GM23338 (cell line): ENCODE measurements around the gene MYCN. TPM values are rescaled to one million over a fixed set of nuclear protein-coding genes. Genes with fewer than 3 reads are reported as not detected.

Experiments used
- ATAC-seq: fragments of 200-7000 bp; cut with Tn5 transposase; 3 replicates; pipeline ENCODE4 v1.9.1; 2020
- DNase-seq: peaks from one replicate; pipeline ENCODE4 v3.0.0-alpha.2; 2015; ENCODE audit warnings: low spot score
- H2AFZ ChIP-seq: fragments of 200-600 bp; sonication (generic); 2 replicates; pipeline ENCODE4 v1.8.0; 2016; ENCODE audit warnings: antibody characterized with exemption, mild to moderate bottlenecking, moderate library complexity
- H3F3A ChIP-seq: fragments of 200-600 bp; sonication (generic); replicated peaks from 2 replicates; pipeline ENCODE4 v1.8.0; 2017; ENCODE audit warnings: antibody characterized with exemption, mixed run types, low read depth
- H3K27ac ChIP-seq: fragments of 200-600 bp; sonication (generic); 2 replicates; pipeline ENCODE4 v1.6.1; 2016; ENCODE audit warnings: low read depth
- H3K27me3 ChIP-seq: fragments of 200-600 bp; sonication (generic); 2 replicates; pipeline ENCODE4 v1.8.0; 2016; ENCODE audit warnings: mild to moderate bottlenecking, mixed run types, moderate library complexity; ENCODE audit not compliant: insufficient read depth
- H3K36me3 ChIP-seq: fragments of 200-600 bp; sonication (generic); 2 replicates; pipeline ENCODE4 v1.8.0; 2016; ENCODE audit warnings: mild to moderate bottlenecking; ENCODE audit not compliant: insufficient read depth
- H3K4me1 ChIP-seq: fragments of 200-600 bp; sonication (generic); 2 replicates; pipeline ENCODE4 v1.8.0; 2016; ENCODE audit warnings: mild to moderate bottlenecking, moderate library complexity; ENCODE audit not compliant: insufficient read depth
- H3K4me2 ChIP-seq: fragments of 200-600 bp; sonication (generic); 2 replicates; pipeline ENCODE4 v1.7.1; 2017; ENCODE audit warnings: mixed run types
- H3K4me3 ChIP-seq: fragments of 200-600 bp; sonication (generic); 2 replicates; pipeline ENCODE4 v1.6.1; 2016; ENCODE audit warnings: mixed run types
- H3K79me2 ChIP-seq: fragments of 200-600 bp; sonication (generic); replicated peaks from 2 replicates; pipeline ENCODE4 v1.8.0; 2017; ENCODE audit warnings: mild to moderate bottlenecking; ENCODE audit not compliant: insufficient read depth
- H3K9me2 ChIP-seq: fragments of 200-600 bp; sonication (generic); 2 replicates; pipeline ENCODE4 v1.8.0; 2017; ENCODE audit not compliant: insufficient read depth
- H4K20me1 ChIP-seq: fragments of 200-600 bp; sonication (generic); replicated peaks from 2 replicates; pipeline ENCODE4 v1.8.0; 2017; ENCODE audit warnings: mild to moderate bottlenecking; ENCODE audit not compliant: insufficient read depth
- H3K27ac Mint-ChIP-seq: 2 replicates; pipeline ENCODE4 v1.8.0; 2020; ENCODE audit warnings: inconsistent platforms, mild to moderate bottlenecking, moderate library complexity, mixed read lengths
- H3K27me3 Mint-ChIP-seq: 3 replicates; pipeline ENCODE4 v1.8.0; 2022; ENCODE audit warnings: low read depth, mild to moderate bottlenecking, moderate library complexity, mixed read lengths, inconsistent platforms; ENCODE audit not compliant: insufficient read depth, poor library complexity
- H3K36me3 Mint-ChIP-seq: 3 replicates; pipeline ENCODE4 v1.8.0; 2021; ENCODE audit warnings: low read depth, mild to moderate bottlenecking, inconsistent platforms, moderate library complexity, mixed read lengths
- H3K4me1 Mint-ChIP-seq: 3 replicates; pipeline ENCODE4 v1.8.0; 2020; ENCODE audit warnings: mild to moderate bottlenecking, inconsistent platforms, mixed read lengths
- H3K4me3 Mint-ChIP-seq: 3 replicates; pipeline ENCODE4 v1.8.0; 2021; ENCODE audit warnings: moderate library complexity, mild to moderate bottlenecking, inconsistent platforms, mixed read lengths
- H3K9me3 Mint-ChIP-seq: 3 replicates; pipeline ENCODE4 v1.8.0; 2020; ENCODE audit warnings: moderate library complexity, mild to moderate bottlenecking, inconsistent platforms, mixed read lengths
- CREB1 ChIP-seq: fragments of 250-450 bp; sonication (Bioruptor Pico); IDR thresholded peaks from 2 replicates; pipeline ENCODE4 v1.5.0; 2020; ENCODE audit warnings: low read depth, mild to moderate bottlenecking, moderate library complexity
- EZH2 ChIP-seq: fragments of 200-600 bp; sonication (generic); IDR thresholded peaks from one replicate; pipeline ENCODE4 v1.8.0; 2017; ENCODE audit warnings: antibody characterized with exemption, mild to moderate bottlenecking, low read depth; ENCODE audit not compliant: unreplicated experiment
- EZH2phosphoT487 ChIP-seq: fragments of 200-600 bp; sonication (generic); IDR thresholded peaks from one replicate; pipeline ENCODE4 v1.8.1; 2018; ENCODE audit warnings: antibody characterized with exemption; ENCODE audit not compliant: unreplicated experiment
- JUNB ChIP-seq: IDR thresholded peaks from one replicate; pipeline ENCODE4 v1.6.1; 2016; ENCODE audit warnings: antibody characterized with exemption; ENCODE audit not compliant: unreplicated experiment
- NANOG ChIP-seq: IDR thresholded peaks from 2 replicates; pipeline ENCODE4 v1.6.1; 2016; ENCODE audit warnings: antibody characterized with exemption, borderline replicate concordance
- POLR2AphosphoS5 ChIP-seq: IDR thresholded peaks from 2 replicates; pipeline ENCODE4 v1.6.1; 2016; ENCODE audit warnings: antibody characterized with exemption, low read depth
- STAT1 ChIP-seq: IDR thresholded peaks from one replicate; pipeline ENCODE4 v1.6.1; 2016; ENCODE audit warnings: antibody characterized with exemption; ENCODE audit not compliant: unreplicated experiment
- ZNF114 ChIP-seq: fragments of 250-450 bp; sonication (Bioruptor Pico); IDR thresholded peaks from 2 replicates; pipeline ENCODE4 v1.5.0; 2020; ENCODE audit warnings: mild to moderate bottlenecking, moderate library complexity
- ZNF331 ChIP-seq: fragments of 250-450 bp; sonication (Bioruptor Pico); IDR thresholded peaks from 2 replicates; pipeline ENCODE4 v1.5.0; 2020; ENCODE audit warnings: low read depth, mild to moderate bottlenecking, moderate library complexity
- polyA plus RNA-seq: library from polyadenylated mRNA; unstranded; fragments of >200 nt; fragmentation: Nextera tagmentation; extraction: Ambion mirVana; gene quantifications from 2 replicates; pipeline ENCODE4 v1.2.1, GENCODE V29; 2016
- total RNA-seq: library from RNA; depleted of rRNA; stranded (reverse); fragments of >200 nt; shearing (Covaris generic); gene quantifications from 2 replicates; pipeline ENCODE4 v1.2.3, GENCODE V29; 2014
- TF ChIP-seq, protein P1 (sequence below): IDR thresholded peaks from one replicate; pipeline ENCODE4 v1.6.1; 2018; ENCODE audit warnings: antibody characterized with exemption; ENCODE audit not compliant: unreplicated experiment
- TF ChIP-seq, protein P2 (sequence below), 2 experiments: fragments of 200-600 bp in 1 of 2; sonication (generic) in 1 of 2; conservative IDR thresholded peaks; 2 replicates each; pipeline versions ENCODE4 v1.5.1 to v1.6.1; 2016 to 2017; ENCODE audit warnings: antibody characterized with exemption in 2 of 2, low read depth in 2 of 2, mild to moderate bottlenecking in 2 of 2, moderate library complexity in 1 of 2
- TF ChIP-seq, protein P3 (sequence below): fragments of 250-450 bp; sonication (Bioruptor Pico); IDR thresholded peaks from 2 replicates; pipeline ENCODE4 v1.5.0; 2020; ENCODE audit warnings: mild to moderate bottlenecking, moderate library complexity
- TF ChIP-seq, protein P4 (sequence below): IDR thresholded peaks from 2 replicates; pipeline ENCODE4 v1.6.1; 2016; ENCODE audit warnings: antibody characterized with exemption

The MYCN gene
- total and polyA plus RNA-seq, 2 experiments from 2014 or later, result 50.8 to 145 TPM

DNA sequence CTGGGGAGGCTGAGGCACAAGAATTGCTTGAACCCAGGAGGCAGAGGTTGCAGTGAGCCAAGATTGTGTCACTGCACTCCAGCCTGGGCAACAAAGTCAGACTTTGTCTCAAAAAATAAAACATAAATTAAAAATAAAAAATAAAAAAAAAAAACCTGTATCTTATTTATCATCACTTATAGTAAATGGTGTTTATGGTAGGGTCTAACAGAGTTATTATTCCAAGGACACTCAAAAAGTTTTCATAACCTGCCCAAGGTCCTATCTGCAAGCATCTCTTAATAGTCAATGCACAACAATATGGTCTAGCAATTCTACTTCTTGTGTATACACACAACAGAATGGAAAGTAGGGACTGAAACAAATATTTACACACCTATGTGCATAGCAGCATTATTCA, 47.3 kb upstream of the MYCN start:
- H3K79me2 ChIP-seq, result no peaks in the 10 kb centered on the region
- no peaks in the 10 kb centered on the region for H3K36me3 ChIP-seq
- peaks cover 63% of the 10 kb centered on the region for H3K4me1 Mint-ChIP-seq
- H2AFZ ChIP-seq, result no peak overlapping the region
- no peak overlapping the region for H3K27ac Mint-ChIP-seq
- no peak overlapping the region for H3K4me3 Mint-ChIP-seq
- peaks cover 10% of the 10 kb centered on the region for H3K27me3 Mint-ChIP-seq
- H3K36me3 Mint-ChIP-seq, result peaks cover 16% of the 10 kb centered on the region; the same call in 2 of the 3 replicates
- H4K20me1 ChIP-seq, result no peaks in the 10 kb centered on the region
- H3K4me1 ChIP-seq, result peaks cover 49% of the 10 kb centered on the region
- no peak overlapping the region for H3K4me2 ChIP-seq
- no peaks in the 10 kb centered on the region for H3K9me2 ChIP-seq
- no peak for TF ChIP-seq STAT1
- TF ChIP-seq, protein P1, sequence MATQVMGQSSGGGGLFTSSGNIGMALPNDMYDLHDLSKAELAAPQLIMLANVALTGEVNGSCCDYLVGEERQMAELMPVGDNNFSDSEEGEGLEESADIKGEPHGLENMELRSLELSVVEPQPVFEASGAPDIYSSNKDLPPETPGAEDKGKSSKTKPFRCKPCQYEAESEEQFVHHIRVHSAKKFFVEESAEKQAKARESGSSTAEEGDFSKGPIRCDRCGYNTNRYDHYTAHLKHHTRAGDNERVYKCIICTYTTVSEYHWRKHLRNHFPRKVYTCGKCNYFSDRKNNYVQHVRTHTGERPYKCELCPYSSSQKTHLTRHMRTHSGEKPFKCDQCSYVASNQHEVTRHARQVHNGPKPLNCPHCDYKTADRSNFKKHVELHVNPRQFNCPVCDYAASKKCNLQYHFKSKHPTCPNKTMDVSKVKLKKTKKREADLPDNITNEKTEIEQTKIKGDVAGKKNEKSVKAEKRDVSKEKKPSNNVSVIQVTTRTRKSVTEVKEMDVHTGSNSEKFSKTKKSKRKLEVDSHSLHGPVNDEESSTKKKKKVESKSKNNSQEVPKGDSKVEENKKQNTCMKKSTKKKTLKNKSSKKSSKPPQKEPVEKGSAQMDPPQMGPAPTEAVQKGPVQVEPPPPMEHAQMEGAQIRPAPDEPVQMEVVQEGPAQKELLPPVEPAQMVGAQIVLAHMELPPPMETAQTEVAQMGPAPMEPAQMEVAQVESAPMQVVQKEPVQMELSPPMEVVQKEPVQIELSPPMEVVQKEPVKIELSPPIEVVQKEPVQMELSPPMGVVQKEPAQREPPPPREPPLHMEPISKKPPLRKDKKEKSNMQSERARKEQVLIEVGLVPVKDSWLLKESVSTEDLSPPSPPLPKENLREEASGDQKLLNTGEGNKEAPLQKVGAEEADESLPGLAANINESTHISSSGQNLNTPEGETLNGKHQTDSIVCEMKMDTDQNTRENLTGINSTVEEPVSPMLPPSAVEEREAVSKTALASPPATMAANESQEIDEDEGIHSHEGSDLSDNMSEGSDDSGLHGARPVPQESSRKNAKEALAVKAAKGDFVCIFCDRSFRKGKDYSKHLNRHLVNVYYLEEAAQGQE, result no peak
- no peak for TF ChIP-seq EZH2phosphoT487
- TF ChIP-seq ZNF331 (CRISPR knock-in tag), result no peak
- TF ChIP-seq, protein P2, sequence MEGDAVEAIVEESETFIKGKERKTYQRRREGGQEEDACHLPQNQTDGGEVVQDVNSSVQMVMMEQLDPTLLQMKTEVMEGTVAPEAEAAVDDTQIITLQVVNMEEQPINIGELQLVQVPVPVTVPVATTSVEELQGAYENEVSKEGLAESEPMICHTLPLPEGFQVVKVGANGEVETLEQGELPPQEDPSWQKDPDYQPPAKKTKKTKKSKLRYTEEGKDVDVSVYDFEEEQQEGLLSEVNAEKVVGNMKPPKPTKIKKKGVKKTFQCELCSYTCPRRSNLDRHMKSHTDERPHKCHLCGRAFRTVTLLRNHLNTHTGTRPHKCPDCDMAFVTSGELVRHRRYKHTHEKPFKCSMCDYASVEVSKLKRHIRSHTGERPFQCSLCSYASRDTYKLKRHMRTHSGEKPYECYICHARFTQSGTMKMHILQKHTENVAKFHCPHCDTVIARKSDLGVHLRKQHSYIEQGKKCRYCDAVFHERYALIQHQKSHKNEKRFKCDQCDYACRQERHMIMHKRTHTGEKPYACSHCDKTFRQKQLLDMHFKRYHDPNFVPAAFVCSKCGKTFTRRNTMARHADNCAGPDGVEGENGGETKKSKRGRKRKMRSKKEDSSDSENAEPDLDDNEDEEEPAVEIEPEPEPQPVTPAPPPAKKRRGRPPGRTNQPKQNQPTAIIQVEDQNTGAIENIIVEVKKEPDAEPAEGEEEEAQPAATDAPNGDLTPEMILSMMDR (conservative IDR thresholded peaks at IDR 0.05; ENCODE audit: low read depth in 2 of 2), result no peak
- TF ChIP-seq EZH2, result no peak
- TF ChIP-seq CREB1 (CRISPR knock-in tag), result no peak
- TF ChIP-seq NANOG, result no peak
- no peak for TF ChIP-seq POLR2AphosphoS5
- TF ChIP-seq ZNF114 (CRISPR knock-in tag), result no peak
- no peak for TF ChIP-seq JUNB
- TF ChIP-seq, protein P3, sequence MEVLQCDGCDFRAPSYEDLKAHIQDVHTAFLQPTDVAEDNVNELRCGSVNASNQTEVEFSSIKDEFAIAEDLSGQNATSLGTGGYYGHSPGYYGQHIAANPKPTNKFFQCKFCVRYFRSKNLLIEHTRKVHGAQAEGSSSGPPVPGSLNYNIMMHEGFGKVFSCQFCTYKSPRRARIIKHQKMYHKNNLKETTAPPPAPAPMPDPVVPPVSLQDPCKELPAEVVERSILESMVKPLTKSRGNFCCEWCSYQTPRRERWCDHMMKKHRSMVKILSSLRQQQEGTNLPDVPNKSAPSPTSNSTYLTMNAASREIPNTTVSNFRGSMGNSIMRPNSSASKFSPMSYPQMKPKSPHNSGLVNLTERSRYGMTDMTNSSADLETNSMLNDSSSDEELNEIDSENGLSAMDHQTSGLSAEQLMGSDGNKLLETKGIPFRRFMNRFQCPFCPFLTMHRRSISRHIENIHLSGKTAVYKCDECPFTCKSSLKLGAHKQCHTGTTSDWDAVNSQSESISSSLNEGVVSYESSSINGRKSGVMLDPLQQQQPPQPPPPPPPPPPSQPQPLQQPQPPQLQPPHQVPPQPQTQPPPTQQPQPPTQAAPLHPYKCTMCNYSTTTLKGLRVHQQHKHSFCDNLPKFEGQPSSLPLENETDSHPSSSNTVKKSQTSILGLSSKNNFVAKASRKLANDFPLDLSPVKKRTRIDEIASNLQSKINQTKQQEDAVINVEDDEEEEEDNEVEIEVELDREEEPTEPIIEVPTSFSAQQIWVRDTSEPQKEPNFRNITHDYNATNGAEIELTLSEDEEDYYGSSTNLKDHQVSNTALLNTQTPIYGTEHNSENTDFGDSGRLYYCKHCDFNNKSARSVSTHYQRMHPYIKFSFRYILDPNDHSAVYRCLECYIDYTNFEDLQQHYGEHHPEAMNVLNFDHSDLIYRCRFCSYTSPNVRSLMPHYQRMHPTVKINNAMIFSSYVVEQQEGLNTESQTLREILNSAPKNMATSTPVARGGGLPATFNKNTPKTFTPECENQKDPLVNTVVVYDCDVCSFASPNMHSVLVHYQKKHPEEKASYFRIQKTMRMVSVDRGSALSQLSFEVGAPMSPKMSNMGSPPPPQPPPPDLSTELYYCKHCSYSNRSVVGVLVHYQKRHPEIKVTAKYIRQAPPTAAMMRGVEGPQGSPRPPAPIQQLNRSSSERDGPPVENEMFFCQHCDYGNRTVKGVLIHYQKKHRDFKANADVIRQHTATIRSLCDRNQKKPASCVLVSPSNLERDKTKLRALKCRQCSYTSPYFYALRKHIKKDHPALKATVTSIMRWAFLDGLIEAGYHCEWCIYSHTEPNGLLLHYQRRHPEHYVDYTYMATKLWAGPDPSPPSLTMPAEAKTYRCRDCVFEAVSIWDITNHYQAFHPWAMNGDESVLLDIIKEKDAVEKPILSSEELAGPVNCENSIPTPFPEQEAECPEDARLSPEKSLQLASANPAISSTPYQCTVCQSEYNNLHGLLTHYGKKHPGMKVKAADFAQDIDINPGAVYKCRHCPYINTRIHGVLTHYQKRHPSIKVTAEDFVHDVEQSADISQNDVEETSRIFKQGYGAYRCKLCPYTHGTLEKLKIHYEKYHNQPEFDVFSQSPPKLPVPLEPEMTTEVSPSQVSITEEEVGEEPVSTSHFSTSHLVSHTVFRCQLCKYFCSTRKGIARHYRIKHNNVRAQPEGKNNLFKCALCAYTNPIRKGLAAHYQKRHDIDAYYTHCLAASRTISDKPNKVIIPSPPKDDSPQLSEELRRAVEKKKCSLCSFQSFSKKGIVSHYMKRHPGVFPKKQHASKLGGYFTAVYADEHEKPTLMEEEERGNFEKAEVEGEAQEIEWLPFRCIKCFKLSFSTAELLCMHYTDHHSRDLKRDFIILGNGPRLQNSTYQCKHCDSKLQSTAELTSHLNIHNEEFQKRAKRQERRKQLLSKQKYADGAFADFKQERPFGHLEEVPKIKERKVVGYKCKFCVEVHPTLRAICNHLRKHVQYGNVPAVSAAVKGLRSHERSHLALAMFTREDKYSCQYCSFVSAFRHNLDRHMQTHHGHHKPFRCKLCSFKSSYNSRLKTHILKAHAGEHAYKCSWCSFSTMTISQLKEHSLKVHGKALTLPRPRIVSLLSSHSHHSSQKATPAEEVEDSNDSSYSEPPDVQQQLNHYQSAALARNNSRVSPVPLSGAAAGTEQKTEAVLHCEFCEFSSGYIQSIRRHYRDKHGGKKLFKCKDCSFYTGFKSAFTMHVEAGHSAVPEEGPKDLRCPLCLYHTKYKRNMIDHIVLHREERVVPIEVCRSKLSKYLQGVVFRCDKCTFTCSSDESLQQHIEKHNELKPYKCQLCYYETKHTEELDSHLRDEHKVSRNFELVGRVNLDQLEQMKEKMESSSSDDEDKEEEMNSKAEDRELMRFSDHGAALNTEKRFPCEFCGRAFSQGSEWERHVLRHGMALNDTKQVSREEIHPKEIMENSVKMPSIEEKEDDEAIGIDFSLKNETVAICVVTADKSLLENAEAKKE, result no peak
- TF ChIP-seq, protein P4, sequence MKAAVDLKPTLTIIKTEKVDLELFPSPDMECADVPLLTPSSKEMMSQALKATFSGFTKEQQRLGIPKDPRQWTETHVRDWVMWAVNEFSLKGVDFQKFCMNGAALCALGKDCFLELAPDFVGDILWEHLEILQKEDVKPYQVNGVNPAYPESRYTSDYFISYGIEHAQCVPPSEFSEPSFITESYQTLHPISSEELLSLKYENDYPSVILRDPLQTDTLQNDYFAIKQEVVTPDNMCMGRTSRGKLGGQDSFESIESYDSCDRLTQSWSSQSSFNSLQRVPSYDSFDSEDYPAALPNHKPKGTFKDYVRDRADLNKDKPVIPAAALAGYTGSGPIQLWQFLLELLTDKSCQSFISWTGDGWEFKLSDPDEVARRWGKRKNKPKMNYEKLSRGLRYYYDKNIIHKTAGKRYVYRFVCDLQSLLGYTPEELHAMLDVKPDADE, result no peak
- no peak overlapping the region for H3K27ac ChIP-seq
- H3K27me3 ChIP-seq, result no peaks in the 10 kb centered on the region
- DNase-seq (no peak), ATAC-seq (no peak)
- H3F3A ChIP-seq, result no peaks in the 10 kb centered on the region
- H3K9me3 Mint-ChIP-seq, result peaks cover 16% of the 10 kb centered on the region
- H3K4me3 ChIP-seq, result no peak overlapping the region
